Testis (tissue), 2 donors: ENCODE measurements around the gene ZBTB20.

Experiments
- POLR2A ChIP-seq: fragments of 450-650 bp; IDR thresholded peaks from one replicate; pipeline ENCODE4 v1.6.1; 2017; ENCODE audit warnings: antibody characterized with exemption, mild to moderate bottlenecking, moderate library complexity
- TF ChIP-seq, protein P1 (sequence below), 3 experiments: fragments of 450-650 bp in 2 of 3; fragments of 200-600 bp in 1 of 3; sonication (generic) in 1 of 3; IDR thresholded peaks; one replicate each; pipeline ENCODE4 v1.5.1; 2016 to 2019; ENCODE audit warnings: antibody characterized with exemption in 3 of 3, mild to moderate bottlenecking in 2 of 3, moderate library complexity in 1 of 3

DNA sequence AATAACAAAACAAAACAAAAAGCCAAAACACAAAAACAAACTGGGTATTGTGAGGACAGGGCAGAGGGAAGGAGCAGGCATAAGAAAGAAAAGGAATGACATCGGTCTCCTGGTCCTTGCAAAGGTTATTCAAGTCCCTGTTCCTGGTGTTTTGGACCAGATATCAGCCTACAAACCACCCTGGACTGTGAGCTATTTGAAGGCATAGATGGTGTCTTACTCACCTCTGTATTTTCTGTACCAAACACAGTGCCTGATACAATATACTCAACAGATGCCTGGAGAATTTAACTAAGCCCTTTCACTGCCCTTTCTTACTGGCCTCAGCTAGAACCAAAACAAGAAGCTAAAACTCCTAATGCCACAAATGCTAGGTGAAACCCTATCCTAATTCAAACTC is 656.3 kb downstream of the ZBTB20 start:
- TF ChIP-seq, protein P1, sequence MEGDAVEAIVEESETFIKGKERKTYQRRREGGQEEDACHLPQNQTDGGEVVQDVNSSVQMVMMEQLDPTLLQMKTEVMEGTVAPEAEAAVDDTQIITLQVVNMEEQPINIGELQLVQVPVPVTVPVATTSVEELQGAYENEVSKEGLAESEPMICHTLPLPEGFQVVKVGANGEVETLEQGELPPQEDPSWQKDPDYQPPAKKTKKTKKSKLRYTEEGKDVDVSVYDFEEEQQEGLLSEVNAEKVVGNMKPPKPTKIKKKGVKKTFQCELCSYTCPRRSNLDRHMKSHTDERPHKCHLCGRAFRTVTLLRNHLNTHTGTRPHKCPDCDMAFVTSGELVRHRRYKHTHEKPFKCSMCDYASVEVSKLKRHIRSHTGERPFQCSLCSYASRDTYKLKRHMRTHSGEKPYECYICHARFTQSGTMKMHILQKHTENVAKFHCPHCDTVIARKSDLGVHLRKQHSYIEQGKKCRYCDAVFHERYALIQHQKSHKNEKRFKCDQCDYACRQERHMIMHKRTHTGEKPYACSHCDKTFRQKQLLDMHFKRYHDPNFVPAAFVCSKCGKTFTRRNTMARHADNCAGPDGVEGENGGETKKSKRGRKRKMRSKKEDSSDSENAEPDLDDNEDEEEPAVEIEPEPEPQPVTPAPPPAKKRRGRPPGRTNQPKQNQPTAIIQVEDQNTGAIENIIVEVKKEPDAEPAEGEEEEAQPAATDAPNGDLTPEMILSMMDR (IDR thresholded peaks at IDR 0.05) = no peak
- no peak for TF ChIP-seq POLR2A
